Mesenchymal stem cell (in vitro differentiated cells and primary cell): ENCODE data around the gene FAAP24.
"Not testable (repeated sequence)": the region's sequence is repeated elsewhere in the genome, so short reads cannot be mapped to it uniquely, and the experiment has no call there.

Experiments used
- DNase-seq: peaks from one replicate; pipeline ENCODE4 v3.0.0-alpha.2; 2013
- H2AFZ ChIP-seq: one replicate; pipeline ENCODE4 v1.6.1; 2013; ENCODE audit warnings: low read depth, mild to moderate bottlenecking, control low read depth, inconsistent platforms, low read length, moderate library complexity
- H2AK5ac ChIP-seq: 2 replicates; pipeline ENCODE4 v1.6.1; 2013; ENCODE audit warnings: low read length, moderate library complexity, mild to moderate bottlenecking, inconsistent platforms; ENCODE audit not compliant: severe bottlenecking
- H2BK120ac ChIP-seq: one replicate; pipeline ENCODE4 v1.6.1; 2013; ENCODE audit warnings: low read depth, mild to moderate bottlenecking, inconsistent platforms, low read length, moderate library complexity
- H2BK12ac ChIP-seq, 2 experiments: one replicate each; pipeline ENCODE4 v1.6.1; 2013; ENCODE audit warnings: inconsistent platforms in 2 of 2, low read length in 2 of 2, mild to moderate bottlenecking in 2 of 2, moderate library complexity in 2 of 2, control low read depth in 1 of 2
- H2BK15ac ChIP-seq: one replicate; pipeline ENCODE4 v1.6.1; 2013; ENCODE audit warnings: mild to moderate bottlenecking, low read depth, inconsistent platforms; ENCODE audit not compliant: poor library complexity, severe bottlenecking
- H2BK5ac ChIP-seq: 2 replicates; pipeline ENCODE4 v1.6.1; 2013; ENCODE audit warnings: low read depth, mild to moderate bottlenecking, low read length, control low read depth, inconsistent platforms; ENCODE audit not compliant: poor library complexity, severe bottlenecking
- H3K14ac ChIP-seq, 2 experiments: one replicate each; pipeline ENCODE4 v1.6.1; 2013; ENCODE audit warnings: inconsistent platforms in 2 of 2, low read length in 2 of 2, control low read depth in 1 of 2, mild to moderate bottlenecking in 1 of 2, moderate library complexity in 1 of 2
- H3K18ac ChIP-seq, 2 experiments: one replicate each; pipeline ENCODE4 v1.6.1; 2013; ENCODE audit warnings: inconsistent platforms in 2 of 2, low read length in 2 of 2, control low read depth in 1 of 2, low read depth in 1 of 2, mild to moderate bottlenecking in 1 of 2
- H3K23ac ChIP-seq, 2 experiments: one replicate each; pipeline ENCODE4 v1.6.1; 2013; ENCODE audit warnings: inconsistent platforms in 2 of 2, low read length in 2 of 2, mild to moderate bottlenecking in 2 of 2, moderate library complexity in 2 of 2, control low read depth in 1 of 2
- H3K27ac ChIP-seq: 2 replicates; pipeline ENCODE4 v1.5.1; 2013; ENCODE audit warnings: mild to moderate bottlenecking, moderate library complexity, low read length, control low read depth, inconsistent platforms; ENCODE audit not compliant: poor library complexity, severe bottlenecking
- H3K27me3 ChIP-seq, 2 experiments: 2 replicates each; pipeline versions ENCODE4 v1.6.1 to v1.7.0; 2013; ENCODE audit warnings: low read length in 2 of 2, mild to moderate bottlenecking in 2 of 2, moderate library complexity in 2 of 2, control low read depth in 1 of 2, inconsistent platforms in 1 of 2; ENCODE audit not compliant: control insufficient read depth in 1 of 2, insufficient read depth in 1 of 2
- H3K36me3 ChIP-seq, 2 experiments: 2 replicates each; pipeline versions ENCODE4 v1.6.1 to v1.7.0; 2013; ENCODE audit warnings: low read length in 2 of 2, control low read depth in 1 of 2, inconsistent platforms in 1 of 2, low read depth in 1 of 2, mild to moderate bottlenecking in 1 of 2; ENCODE audit not compliant: insufficient read depth in 2 of 2, control insufficient read depth in 1 of 2
- H3K4ac ChIP-seq, 2 experiments: one replicate each; pipeline ENCODE4 v1.6.1; 2013; ENCODE audit warnings: inconsistent platforms in 2 of 2, low read length in 2 of 2, mild to moderate bottlenecking in 2 of 2, moderate library complexity in 2 of 2, control low read depth in 1 of 2, low read depth in 1 of 2
- H3K4me1 ChIP-seq: 2 replicates; pipeline ENCODE4 v1.6.1; 2013; ENCODE audit warnings: low read depth, low read length, control low read depth; ENCODE audit not compliant: control insufficient read depth, insufficient read depth
- H3K4me2 ChIP-seq: 2 replicates; pipeline ENCODE4 v1.6.1; 2013; ENCODE audit warnings: low read length, mild to moderate bottlenecking, inconsistent platforms; ENCODE audit not compliant: poor library complexity, severe bottlenecking
- H3K4me3 ChIP-seq, 2 experiments: 2 replicates each; pipeline versions ENCODE4 v1.5.1 to v1.7.0; 2013; ENCODE audit warnings: low read length in 2 of 2, mild to moderate bottlenecking in 2 of 2, control low read depth in 1 of 2, low read depth in 1 of 2; ENCODE audit not compliant: insufficient read depth in 1 of 2
- H3K79me1 ChIP-seq: replicated peaks from 2 replicates; pipeline ENCODE4 v1.6.1; 2013; ENCODE audit warnings: mild to moderate bottlenecking, control low read depth, low read length, inconsistent platforms; ENCODE audit not compliant: poor library complexity, severe bottlenecking
- H3K9ac ChIP-seq: 2 replicates; pipeline ENCODE4 v1.7.0; 2013; ENCODE audit warnings: mild to moderate bottlenecking, low read length, moderate library complexity
- H3K9me3 ChIP-seq: 2 replicates; pipeline ENCODE4 v1.7.0; 2013; ENCODE audit warnings: mild to moderate bottlenecking, low read length; ENCODE audit not compliant: control insufficient read depth
- H4K8ac ChIP-seq: one replicate; pipeline ENCODE4 v1.6.1; 2013; ENCODE audit warnings: inconsistent platforms, mild to moderate bottlenecking, low read length, moderate library complexity
- H4K91ac ChIP-seq: one replicate; pipeline ENCODE4 v1.6.1; 2013; ENCODE audit warnings: mild to moderate bottlenecking, low read length, inconsistent platforms
- WGBS: methylation state at CpG from one replicate; pipeline ENCODE4 v1.1.7; 2013; ENCODE audit warnings: mixed read lengths; 5-methylcytosine and 5-hydroxymethylcytosine counted together

FAAP24 gene

GRCh38 chr19:32976223-32976805 is 4.3 kb downstream of the FAAP24 start:
- H3K9me3 ChIP-seq = no peaks in the 10 kb centered on the region

GRCh38 chr19:32977280-32977679 is 5.2 kb downstream of the FAAP24 start:
- Histone ChIP-seq H3K79me1 (peaks cover 2% of the 10 kb centered on the region), H3K14ac (no peak overlapping the region), H3K18ac (no peak overlapping the region), H4K8ac (no peak overlapping the region), H3K27me3 (no peaks in the 10 kb centered on the region), H3K9me3 (no peaks in the 10 kb centered on the region), H3K36me3 (peaks cover 3 to 28% of the 10 kb centered on the region in 2 experiments), H3K9ac (no peak overlapping the region), H3K23ac (no peak overlapping the region), H2BK120ac (no peak overlapping the region), H3K4me2 (no peak overlapping the region), H2BK5ac (no peak overlapping the region), H4K91ac (no peak overlapping the region), H3K4ac (no peak overlapping the region), H3K4me1 (peaks cover 6% of the 10 kb centered on the region), H2AFZ (no peak overlapping the region), H3K4me3 (no peak overlapping the region), H2BK15ac (no peak overlapping the region), H3K27ac (no peak overlapping the region), H2BK12ac (no peak overlapping the region), H2AK5ac (no peak overlapping the region)
- DNase-seq = peak; percentile 10
- 78% methylated on average over 6 of the region's 7 CpGs for WGBS

More at GRCh38 chr19:32976223-32976805, 4.3 kb downstream of the FAAP24 start:
- Histone ChIP-seq H3K14ac (no peak overlapping the region), H3K4me1 (peaks cover 6% of the 10 kb centered on the region), H3K18ac (no peak overlapping the region), H3K36me3 (peaks cover 3 to 28% of the 10 kb centered on the region in 2 experiments), H2BK12ac (no peak overlapping the region), H3K79me1 (peaks cover 2% of the 10 kb centered on the region), H3K4me2 (no peak overlapping the region), H4K8ac (no peak overlapping the region), H4K91ac (no peak overlapping the region), H2BK5ac (no peak overlapping the region), H2BK120ac (no peak overlapping the region), H2BK15ac (no peak overlapping the region), H3K9ac (no peak overlapping the region), H2AK5ac (no peak overlapping the region), H3K23ac (no peak overlapping the region), H3K27ac (peak overlapping the region; percentile 8), H3K4ac (no peak overlapping the region), H2AFZ (no peak overlapping the region), H3K4me3 (no peak overlapping the region), H3K27me3 (no peaks in the 10 kb centered on the region)
- DNase-seq = peak; percentile 67
- 57% methylated on average over 14 of the region's 14 CpGs for WGBS

- not testable (repeated sequence) for H3K14ac ChIP-seq, H3K4me2 ChIP-seq, H2BK12ac ChIP-seq, H2AFZ ChIP-seq, H3K4ac ChIP-seq, H3K4me1 ChIP-seq, H3K27ac ChIP-seq, H2BK5ac ChIP-seq, H4K91ac ChIP-seq, H3K18ac ChIP-seq, H2BK120ac ChIP-seq, H3K27me3 ChIP-seq, H4K8ac ChIP-seq, H3K23ac ChIP-seq, H3K4me3 ChIP-seq, H3K9me3 ChIP-seq, DNase-seq, H2AK5ac ChIP-seq, H3K79me1 ChIP-seq, H2BK15ac ChIP-seq, H3K9ac ChIP-seq
- WGBS = no CpG with 5 or more reads among the region's 4 CpGs
- peaks cover 3 to 28% of the 10 kb centered on the region in 2 experiments for H3K36me3 ChIP-seq
Measured at GRCh38 chr19:32977813-32978212, 5.8 kb downstream of the FAAP24 start.

GRCh38 chr19:32979807-32980206 is 7.8 kb downstream of the FAAP24 start:
- H3K27me3 ChIP-seq = not testable (repeated sequence)

More at GRCh38 chr19:32979807-32980206, 7.8 kb downstream of the FAAP24 start:
- H3K36me3 ChIP-seq = peaks cover 3 to 30% of the 10 kb centered on the region in 2 experiments
- H2BK12ac ChIP-seq, H3K79me1 ChIP-seq, H3K4ac ChIP-seq, H3K14ac ChIP-seq, H3K9me3 ChIP-seq, H3K4me3 ChIP-seq, H2AK5ac ChIP-seq, H4K91ac ChIP-seq, H2BK120ac ChIP-seq, H3K27ac ChIP-seq, H2BK15ac ChIP-seq, H3K4me2 ChIP-seq, H3K18ac ChIP-seq, H4K8ac ChIP-seq, H2AFZ ChIP-seq, H3K23ac ChIP-seq, H3K4me1 ChIP-seq, DNase-seq, H2BK5ac ChIP-seq, H3K9ac ChIP-seq: not testable (repeated sequence)
- 95% methylated on average over 7 of the region's 7 CpGs for WGBS
